Stimulated activated CD8-positive, alpha-beta memory T cell treated with anti-CD3 and anti-CD28 coated beads, Interleukin-12 subunit alpha, Interleukin-12 subunit beta, amount 100 ng/mL, for 4 hours (primary cell): ENCODE results near the gene MEX3B.
"Not testable (repeated sequence)": the region's sequence is repeated elsewhere in the genome, so short reads cannot be mapped to it uniquely, and the experiment has no call there.

Experiments used
- DNase-seq: peaks from one replicate; pipeline ENCODE4 v3.0.0-alpha.2; 2020; ENCODE audit warnings: low read depth

The MEX3B gene

GRCh38 chr15:82048811-82049210, 3.0 kb upstream of the MEX3B start:
- DNase-seq: no peak

GRCh38 chr15:82047453-82048400, 1.9 kb upstream of the MEX3B start:
- no peak for DNase-seq

GRCh38 chr15:82046666-82047452, 1.0 kb upstream of the MEX3B start:
- DNase-seq: peak; percentile 81

GRCh38 chr15:82045179-82045891, 483 bp downstream of the MEX3B start:
- peak; percentile 3 for DNase-seq

- peak; percentile 3 for DNase-seq
Observed at GRCh38 chr15:82044373-82045178, 1.2 kb downstream of the MEX3B start.

GRCh38 chr15:82043796-82044372, 1.9 kb downstream of the MEX3B start:
- DNase-seq: no peak

- no peak for DNase-seq
Observed at GRCh38 chr15:82043130-82043673, 2.6 kb downstream of the MEX3B start.

- no peak for DNase-seq
Observed at GRCh38 chr15:82040862-82041261, 5.0 kb downstream of the MEX3B start.

GRCh38 chr15:82040390-82040789, 5.4 kb downstream of the MEX3B start:
- DNase-seq: no peak

GRCh38 chr15:82039871-82040270, 5.9 kb downstream of the MEX3B start:
- no peak for DNase-seq

GRCh38 chr15:82036461-82036860, 9.4 kb downstream of the MEX3B start:
- no peak for DNase-seq

GRCh38 chr15:82031871-82032270, 13.9 kb downstream of the MEX3B start:
- no peak for DNase-seq

GRCh38 chr15:82030176-82030575, 15.6 kb downstream of the MEX3B start:
- DNase-seq: no peak

- DNase-seq: not testable (repeated sequence)
Observed at GRCh38 chr15:82028163-82028562, 17.7 kb downstream of the MEX3B start.

- DNase-seq: no peak
Observed at GRCh38 chr15:82021992-82022391, 23.8 kb downstream of the MEX3B start.

GRCh38 chr15:82020625-82021394, 25.0 kb downstream of the MEX3B start:
- no peak for DNase-seq

GRCh38 chr15:82018201-82018600, 27.6 kb downstream of the MEX3B start:
- no peak for DNase-seq

GRCh38 chr15:82017656-82018055, 28.2 kb downstream of the MEX3B start:
- DNase-seq: no peak

GRCh38 chr15:82014989-82015388, 30.8 kb downstream of the MEX3B start:
- DNase-seq: no peak

GRCh38 chr15:82012908-82013307, 32.9 kb downstream of the MEX3B start:
- DNase-seq: no peak
